OCI-LY3 (cell line): ENCODE results near the gene CPED1.

Experiments
- CTCF ChIP-seq: fragments of 200-600, 300-600 bp; sonication (generic); IDR thresholded peaks from 2 replicates; pipeline ENCODE4 v1.5.1; 2014; ENCODE audit warnings: antibody characterized with exemption, low read length, low read depth
- EZH2phosphoT487 ChIP-seq: fragments of 200-600 bp; shearing (Covaris generic); IDR thresholded peaks from 2 replicates; pipeline ENCODE4 v1.6.1; 2018; ENCODE audit warnings: antibody characterized with exemption, mixed run types, low read depth

- TF ChIP-seq CTCF (no peak), EZH2phosphoT487 (no peak)
These were observed 206.5 kb downstream of the CPED1 start for GRCh38 chr7:121195010-121195409.
